ENCODE measurements around the gene IGFBP6. TPM values are rescaled to one million over a fixed set of nuclear protein-coding genes. Genes with fewer than 3 reads are reported as not detected.

The IGFBP6 gene
- polyA plus RNA-seq, 1 of the 3 experiments (the other 2 are of a cell fraction) = 570 TPM

GRCh38 chr12:53051881-53052412 is 45.5 kb upstream of the IGFBP6 start:
- peaks cover 39 to 63% of the 10 kb centered on the region in 2 experiments for H3K4me1 ChIP-seq (ENCODE audit: control insufficient read depth in 1 of 2, insufficient read depth in 2 of 2, low read depth in 1 of 2, low read length in 1 of 2)
- no peak for DNase-seq
- peaks cover 31% of the 10 kb centered on the region for H3F3A ChIP-seq (replicated peaks; ENCODE audit: insufficient read depth)
- H3K27me3 ChIP-seq (ENCODE audit: insufficient read depth) = no peaks in the 10 kb centered on the region
- 70% methylated on average over 6 of the region's 7 CpGs for WGBS (ENCODE audit: low lambda C conversion rate)
- peak overlapping the region in 1 of 2 experiments; percentile 98; a peak in 2 of 4 replicates for H3K27ac ChIP-seq (ENCODE audit: low read depth in 2 of 2, low read length in 1 of 2)
- no peak overlapping the region for H3K9ac ChIP-seq
- no peaks in the 10 kb centered on the region for H3K9me2 ChIP-seq
- H3K36me3 ChIP-seq (replicated peaks in 1 of 2; ENCODE audit: control insufficient read depth in 1 of 2, insufficient read depth in 2 of 2, low read length in 1 of 2) = peaks cover 6 to 15% of the 10 kb centered on the region in 2 experiments
- no peak overlapping the region for H2AFZ ChIP-seq (ENCODE audit: low read depth)
- POLR2A ChIA-PET = no interaction called here
- H3K4me2 ChIP-seq = peak overlapping the region; percentile 99
- H3K4me3 ChIP-seq (ENCODE audit: low read depth in 2 of 2, low read length in 1 of 2) = peak overlapping the region; percentile 10 to 75; a peak in 2 of 4 replicates
- H4K20me1 ChIP-seq (ENCODE audit: insufficient read depth) = no peaks in the 10 kb centered on the region
- CTCF ChIA-PET = interaction anchor here (0.9 to 13.8 kb wide), 4 partner anchors 12 to 270 kb away, joined by 3 to 182 read pairs (median 8); no protein-coding TSS in a partner anchor
- TF ChIP-seq, protein P1, sequence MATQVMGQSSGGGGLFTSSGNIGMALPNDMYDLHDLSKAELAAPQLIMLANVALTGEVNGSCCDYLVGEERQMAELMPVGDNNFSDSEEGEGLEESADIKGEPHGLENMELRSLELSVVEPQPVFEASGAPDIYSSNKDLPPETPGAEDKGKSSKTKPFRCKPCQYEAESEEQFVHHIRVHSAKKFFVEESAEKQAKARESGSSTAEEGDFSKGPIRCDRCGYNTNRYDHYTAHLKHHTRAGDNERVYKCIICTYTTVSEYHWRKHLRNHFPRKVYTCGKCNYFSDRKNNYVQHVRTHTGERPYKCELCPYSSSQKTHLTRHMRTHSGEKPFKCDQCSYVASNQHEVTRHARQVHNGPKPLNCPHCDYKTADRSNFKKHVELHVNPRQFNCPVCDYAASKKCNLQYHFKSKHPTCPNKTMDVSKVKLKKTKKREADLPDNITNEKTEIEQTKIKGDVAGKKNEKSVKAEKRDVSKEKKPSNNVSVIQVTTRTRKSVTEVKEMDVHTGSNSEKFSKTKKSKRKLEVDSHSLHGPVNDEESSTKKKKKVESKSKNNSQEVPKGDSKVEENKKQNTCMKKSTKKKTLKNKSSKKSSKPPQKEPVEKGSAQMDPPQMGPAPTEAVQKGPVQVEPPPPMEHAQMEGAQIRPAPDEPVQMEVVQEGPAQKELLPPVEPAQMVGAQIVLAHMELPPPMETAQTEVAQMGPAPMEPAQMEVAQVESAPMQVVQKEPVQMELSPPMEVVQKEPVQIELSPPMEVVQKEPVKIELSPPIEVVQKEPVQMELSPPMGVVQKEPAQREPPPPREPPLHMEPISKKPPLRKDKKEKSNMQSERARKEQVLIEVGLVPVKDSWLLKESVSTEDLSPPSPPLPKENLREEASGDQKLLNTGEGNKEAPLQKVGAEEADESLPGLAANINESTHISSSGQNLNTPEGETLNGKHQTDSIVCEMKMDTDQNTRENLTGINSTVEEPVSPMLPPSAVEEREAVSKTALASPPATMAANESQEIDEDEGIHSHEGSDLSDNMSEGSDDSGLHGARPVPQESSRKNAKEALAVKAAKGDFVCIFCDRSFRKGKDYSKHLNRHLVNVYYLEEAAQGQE (IDR thresholded peaks at IDR 0.05; ENCODE audit: low read depth, low read length) = no peak
- TF ChIP-seq, protein P2, sequence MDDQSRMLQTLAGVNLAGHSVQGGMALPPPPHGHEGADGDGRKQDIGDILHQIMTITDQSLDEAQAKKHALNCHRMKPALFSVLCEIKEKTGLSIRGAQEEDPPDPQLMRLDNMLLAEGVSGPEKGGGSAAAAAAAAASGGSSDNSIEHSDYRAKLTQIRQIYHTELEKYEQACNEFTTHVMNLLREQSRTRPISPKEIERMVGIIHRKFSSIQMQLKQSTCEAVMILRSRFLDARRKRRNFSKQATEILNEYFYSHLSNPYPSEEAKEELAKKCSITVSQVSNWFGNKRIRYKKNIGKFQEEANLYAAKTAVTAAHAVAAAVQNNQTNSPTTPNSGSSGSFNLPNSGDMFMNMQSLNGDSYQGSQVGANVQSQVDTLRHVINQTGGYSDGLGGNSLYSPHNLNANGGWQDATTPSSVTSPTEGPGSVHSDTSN (IDR thresholded peaks at IDR 0.05) = no peak
- TF ChIP-seq GATA2 (CRISPR knock-in tag; IDR thresholded peaks at IDR 0.05) (no peak), POLR2AphosphoS5 (IDR thresholded peaks at IDR 0.05; ENCODE audit: low read depth, low read length) (no peak)
- peaks cover 29% of the 10 kb centered on the region for H3K79me2 ChIP-seq (ENCODE audit: insufficient read depth)
- H3K9me3 ChIP-seq = no peaks in the 10 kb centered on the region

DNA sequence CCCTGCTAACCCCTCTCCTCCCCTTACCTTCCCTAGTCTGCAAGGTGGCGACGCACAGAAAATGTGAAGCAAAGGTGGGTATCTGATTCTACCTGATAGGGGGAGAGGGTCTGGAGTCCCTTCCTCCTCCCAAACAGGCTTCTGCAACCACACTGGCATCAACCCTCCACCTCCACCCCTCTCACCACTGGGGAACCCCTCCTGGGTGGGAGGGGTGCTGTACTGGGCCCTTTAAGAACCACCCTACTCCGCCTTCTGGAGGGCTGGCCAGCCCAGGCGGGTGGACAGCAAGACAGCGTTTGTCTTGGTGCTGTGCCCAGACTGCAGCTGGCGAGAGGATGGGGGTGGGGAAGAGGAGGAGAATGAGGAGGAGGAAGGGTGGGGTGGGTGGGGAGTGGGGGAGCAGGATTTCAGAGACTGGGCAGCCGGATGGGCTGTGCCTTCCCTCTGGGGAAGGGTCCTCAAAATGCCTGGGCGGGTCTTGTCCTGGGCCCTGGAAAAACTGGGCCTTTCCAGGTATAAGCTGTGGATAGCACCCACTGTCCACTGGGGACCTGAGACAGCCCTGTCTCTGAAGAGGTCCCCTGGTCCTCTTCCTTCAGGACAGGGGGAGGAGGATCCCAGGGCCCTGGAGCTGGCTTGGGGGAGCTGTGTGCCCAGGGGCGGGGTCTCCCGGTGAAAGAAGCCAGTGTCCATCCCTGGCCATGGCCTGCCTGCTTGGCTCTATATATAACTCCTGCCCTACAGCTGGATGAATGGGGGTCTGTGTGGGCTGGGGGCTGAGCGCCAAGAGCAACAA is 44.8 kb upstream of the IGFBP6 start:
- Histone ChIP-seq H3K4me3 (ENCODE audit: low read depth in 2 of 2, low read length in 1 of 2) (peak overlapping the region in 1 of 2 experiments; percentile 13; a peak in 2 of 4 replicates), H3K79me2 (ENCODE audit: insufficient read depth) (peaks cover 29% of the 10 kb centered on the region), H3K4me2 (peak overlapping the region; percentile 99; the same call in 1 of the 2 replicates), H3K27ac (ENCODE audit: low read depth in 2 of 2, low read length in 1 of 2) (peak overlapping the region; percentile 35 to 98; a peak in 3 of 4 replicates), H3K36me3 (replicated peaks in 1 of 2; ENCODE audit: control insufficient read depth in 1 of 2, insufficient read depth in 2 of 2, low read length in 1 of 2) (peaks cover 6 to 22% of the 10 kb centered on the region in 2 experiments), H3K9ac (no peak overlapping the region), H4K20me1 (ENCODE audit: insufficient read depth) (no peaks in the 10 kb centered on the region), H2AFZ (ENCODE audit: low read depth) (no peak overlapping the region), H3F3A (replicated peaks; ENCODE audit: insufficient read depth) (peaks cover 33% of the 10 kb centered on the region), H3K27me3 (ENCODE audit: insufficient read depth) (no peaks in the 10 kb centered on the region), H3K9me3 (no peaks in the 10 kb centered on the region), H3K9me2 (no peaks in the 10 kb centered on the region), H3K4me1 (ENCODE audit: control insufficient read depth in 1 of 2, insufficient read depth in 2 of 2, low read depth in 1 of 2, low read length in 1 of 2) (peaks cover 39 to 63% of the 10 kb centered on the region in 2 experiments)
- WGBS (ENCODE audit: low lambda C conversion rate) = 40% methylated on average over 8 of the region's 11 CpGs
- CTCF ChIA-PET = interaction anchor here (0.8 to 13.8 kb wide), 7 partner anchors 11 to 269 kb away, joined by 3 to 182 read pairs (median 4); no protein-coding TSS in a partner anchor
- DNase-seq = no peak
- POLR2A ChIA-PET = interaction anchor here (0.6 to 0.9 kb wide), 3 partner anchors 27 to 1610 kb away, joined by 3 to 5 read pairs (median 5); partner anchors contain the start of gene SPRYD3
- TF ChIP-seq FOSL2 (IDR thresholded peaks at IDR 0.05; ENCODE audit: borderline replicate concordance, low read depth) = no peak
- TF ChIP-seq RCOR1 (IDR thresholded peaks at IDR 0.05; ENCODE audit: low read length) = no peak
- peak; percentile 70 for TF ChIP-seq MAX (IDR thresholded peaks at IDR 0.05; ENCODE audit: low read depth)
- TF ChIP-seq GABPA (IDR thresholded peaks at IDR 0.05; ENCODE audit: low read depth) = no peak
- TF ChIP-seq CHD2 (IDR thresholded peaks at IDR 0.05; ENCODE audit: low read length, partially characterized antibody) = peak; percentile 37
- TF ChIP-seq, protein P3, sequence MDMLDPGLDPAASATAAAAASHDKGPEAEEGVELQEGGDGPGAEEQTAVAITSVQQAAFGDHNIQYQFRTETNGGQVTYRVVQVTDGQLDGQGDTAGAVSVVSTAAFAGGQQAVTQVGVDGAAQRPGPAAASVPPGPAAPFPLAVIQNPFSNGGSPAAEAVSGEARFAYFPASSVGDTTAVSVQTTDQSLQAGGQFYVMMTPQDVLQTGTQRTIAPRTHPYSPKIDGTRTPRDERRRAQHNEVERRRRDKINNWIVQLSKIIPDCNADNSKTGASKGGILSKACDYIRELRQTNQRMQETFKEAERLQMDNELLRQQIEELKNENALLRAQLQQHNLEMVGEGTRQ (IDR thresholded peaks at IDR 0.05; ENCODE audit: borderline replicate concordance, low read depth, low read length) = no peak
- TF ChIP-seq EP300 (IDR thresholded peaks at IDR 0.05; ENCODE audit: borderline replicate concordance in 1 of 2, low read depth in 1 of 2, low read length in 1 of 2) = no peak
- TF ChIP-seq YY1 (IDR thresholded peaks at IDR 0.05; ENCODE audit: low read depth) = no peak
- TF ChIP-seq, protein P4, sequence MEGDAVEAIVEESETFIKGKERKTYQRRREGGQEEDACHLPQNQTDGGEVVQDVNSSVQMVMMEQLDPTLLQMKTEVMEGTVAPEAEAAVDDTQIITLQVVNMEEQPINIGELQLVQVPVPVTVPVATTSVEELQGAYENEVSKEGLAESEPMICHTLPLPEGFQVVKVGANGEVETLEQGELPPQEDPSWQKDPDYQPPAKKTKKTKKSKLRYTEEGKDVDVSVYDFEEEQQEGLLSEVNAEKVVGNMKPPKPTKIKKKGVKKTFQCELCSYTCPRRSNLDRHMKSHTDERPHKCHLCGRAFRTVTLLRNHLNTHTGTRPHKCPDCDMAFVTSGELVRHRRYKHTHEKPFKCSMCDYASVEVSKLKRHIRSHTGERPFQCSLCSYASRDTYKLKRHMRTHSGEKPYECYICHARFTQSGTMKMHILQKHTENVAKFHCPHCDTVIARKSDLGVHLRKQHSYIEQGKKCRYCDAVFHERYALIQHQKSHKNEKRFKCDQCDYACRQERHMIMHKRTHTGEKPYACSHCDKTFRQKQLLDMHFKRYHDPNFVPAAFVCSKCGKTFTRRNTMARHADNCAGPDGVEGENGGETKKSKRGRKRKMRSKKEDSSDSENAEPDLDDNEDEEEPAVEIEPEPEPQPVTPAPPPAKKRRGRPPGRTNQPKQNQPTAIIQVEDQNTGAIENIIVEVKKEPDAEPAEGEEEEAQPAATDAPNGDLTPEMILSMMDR (IDR thresholded peaks at IDR 0.05) = no peak
- peak; percentile 83 for TF ChIP-seq NFIC (IDR thresholded peaks at IDR 0.05; ENCODE audit: borderline replicate concordance)
- no peak for TF ChIP-seq POLR2AphosphoS5 (IDR thresholded peaks at IDR 0.05; ENCODE audit: low read depth, low read length)
- no peak for TF ChIP-seq TAF1 (IDR thresholded peaks at IDR 0.05; ENCODE audit: borderline replicate concordance, low read depth, low read length)
- no peak for TF ChIP-seq TEAD4 (IDR thresholded peaks at IDR 0.05; ENCODE audit: borderline replicate concordance, insufficient read depth)
- no peak for TF ChIP-seq MEF2A (IDR thresholded peaks at IDR 0.05; ENCODE audit: borderline replicate concordance, low read depth)

Measured in SK-N-SH (cell line).